Erythroblast (primary cell): ENCODE results near the gene FRYL.

ENCODE experiments used
- GATA1 ChIP-seq: IDR thresholded peaks from 2 replicates; pipeline ENCODE4 v1.6.1; 2011; ENCODE audit warnings: low read depth, mild to moderate bottlenecking, control low read depth, low read length, moderate library complexity
- POLR2A ChIP-seq: IDR thresholded peaks from 2 replicates; pipeline ENCODE4 v1.6.1; 2011; ENCODE audit warnings: mild to moderate bottlenecking, low read length

DNA sequence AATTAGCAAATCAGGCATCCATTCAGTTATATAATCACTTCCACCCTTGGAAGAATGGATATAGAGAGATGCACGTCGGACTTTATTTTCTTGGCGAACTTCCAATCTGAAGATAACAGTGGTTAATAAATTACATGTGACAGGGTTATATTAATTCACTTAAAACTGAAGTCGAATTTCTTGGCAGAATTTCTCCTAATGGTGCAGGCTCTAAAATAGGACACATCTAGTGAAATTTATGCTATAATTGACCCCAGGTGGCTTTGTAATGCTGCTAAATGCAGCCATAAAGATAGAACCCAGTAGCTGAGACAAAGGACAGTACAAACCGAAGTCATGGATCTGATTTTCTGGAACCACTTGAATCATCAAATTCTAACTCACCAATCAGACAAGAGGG is 317.7 kb downstream of the FRYL start:
- no peak for TF ChIP-seq POLR2A
- TF ChIP-seq GATA1: no peak
